K562 (cell line): ENCODE measurements around the gene URI1. TPM values are rescaled to one million over a fixed set of nuclear protein-coding genes. Genes with fewer than 3 reads are reported as not detected.

Source experiments
- BCOR ChIP-seq: fragments of 450-650 bp; IDR thresholded peaks from 2 replicates; pipeline ENCODE4 v1.6.1; 2016
- CBX1 ChIP-seq: sonication (generic); IDR thresholded peaks from 2 replicates; pipeline ENCODE4 v1.6.1; 2016; ENCODE audit warnings: antibody characterized with exemption, low read depth, mild to moderate bottlenecking
- CREM ChIP-seq: IDR thresholded peaks from 2 replicates; pipeline ENCODE4 v1.6.1; 2014; ENCODE audit warnings: antibody characterized with exemption, low read depth
- GTF2A2 ChIP-seq: IDR thresholded peaks from 2 replicates; pipeline ENCODE4 v1.6.1; 2016; ENCODE audit warnings: mild to moderate bottlenecking, missing genetic modification characterization, missing compliant biosample characterization
- HNRNPH1 ChIP-seq: fragments of 200-400 bp; formaldehyde crosslinking; optimal IDR thresholded peaks from 2 replicates; pipeline ENCODE3; 2017; ENCODE audit warnings: low read depth, mild to moderate bottlenecking, low read length, moderate library complexity
- NONO ChIP-seq, 2 experiments: fragments of 200-400 bp in 1 of 2; fragments of 450-650 bp in 1 of 2; formaldehyde crosslinking in 1 of 2; IDR thresholded peaks; 2 replicates each; pipeline ENCODE4 v1.6.1; 2017; ENCODE audit warnings: low read depth in 2 of 2, mild to moderate bottlenecking in 2 of 2, moderate library complexity in 2 of 2, low read length in 1 of 2
- PHF8 ChIP-seq: fragments of 200-600 bp; sonication (generic); IDR thresholded peaks from 2 replicates; pipeline ENCODE4 v1.6.1; 2012; ENCODE audit warnings: mixed run types, mild to moderate bottlenecking, inconsistent platforms, low read length, moderate library complexity, borderline replicate concordance
- POLR2A ChIP-seq: fragments of 450-650 bp; conservative IDR thresholded peaks from 2 replicates; pipeline ENCODE4 v1.6.1; 2016
- SAP30 ChIP-seq: fragments of 200-600 bp; sonication (generic); IDR thresholded peaks from 2 replicates; pipeline ENCODE4 v1.6.1; 2012; ENCODE audit warnings: borderline replicate concordance, low read depth, mild to moderate bottlenecking, moderate library complexity, low read length, control low read depth, inconsistent platforms; ENCODE audit not compliant: insufficient read depth, poor library complexity, severe bottlenecking
- SIN3B ChIP-seq: fragments of 450-650 bp; IDR thresholded peaks from 2 replicates; pipeline ENCODE4 v1.6.1; 2017; ENCODE audit warnings: low read depth, mild to moderate bottlenecking, moderate library complexity
- TOE1 ChIP-seq, 2 experiments: fragments of 450-650 bp in 1 of 2; sonication (generic) in 1 of 2; formaldehyde crosslinking in 1 of 2; IDR thresholded peaks; 2 replicates each; pipeline versions ENCODE4 v1.7.1 to v1.8.0; 2016 to 2022; ENCODE audit warnings: borderline replicate concordance in 2 of 2, mild to moderate bottlenecking in 2 of 2, antibody characterized with exemption in 1 of 2, inconsistent platforms in 1 of 2, low read depth in 1 of 2, missing genetic modification reagents in 1 of 2, moderate library complexity in 1 of 2
- ZBTB1 ChIP-seq: sonication (generic); formaldehyde crosslinking; IDR thresholded peaks from 2 replicates; pipeline ENCODE4 v1.8.1; 2023; ENCODE audit warnings: missing genetic modification reagents, low read depth, mild to moderate bottlenecking, borderline replicate concordance
- ZFP30 ChIP-seq: fragments of 250-450 bp; sonication (Bioruptor Pico); IDR thresholded peaks from 2 replicates; pipeline ENCODE4 v1.8.0; 2022; ENCODE audit warnings: moderate library complexity, mild to moderate bottlenecking, inconsistent platforms, borderline replicate concordance
- ZNF197 ChIP-seq: fragments of 200-800 bp; sonication (Bioruptor generic); IDR thresholded peaks from 2 replicates; pipeline ENCODE4 v1.6.1; 2016; ENCODE audit warnings: low read depth, missing genetic modification characterization, missing compliant biosample characterization
- ZNF395 ChIP-seq: fragments of 200-800 bp; sonication (Bioruptor generic); IDR thresholded peaks from 2 replicates; pipeline ENCODE4 v1.6.1; 2017; ENCODE audit warnings: missing genetic modification characterization, missing compliant biosample characterization
- polyA plus RNA-seq, 8 experiments: library from polyadenylated mRNA; depleted of rRNA in 4 of 8; stranded (reverse) in 5 of 8; unstranded in 3 of 8; fragments of >200 nt; fragmentation: Nextera tagmentation in 2 of 8; fragmentation: Illumina TruSeq in 1 of 8; extraction: Ambion mirVana in 2 of 8; extraction: Trizol in 1 of 8; gene quantifications; 2 replicates each; pipeline versions ENCODE4 v1.2.1 to v1.2.3, GENCODE V29; 2011 to 2014; ENCODE audit warnings: inconsistent platforms in 1 of 8, missing spikeins in 1 of 8
- total RNA-seq, 7 experiments: library from RNA; depleted of rRNA in 6 of 7; stranded (reverse); fragments of >200 nt in 6 of 7; fragmentation: Illumina TruSeq in 2 of 7; extraction: Trizol in 2 of 7; gene quantifications; 2 replicates each; pipeline versions ENCODE4 v1.2.1 to v1.2.3, GENCODE V29; 2011 to 2021; ENCODE audit warnings: low replicate concordance in 1 of 7
- TF ChIP-seq, protein P1 (sequence below): fragments of 250-450 bp; sonication (Bioruptor Pico); IDR thresholded peaks from 2 replicates; pipeline ENCODE4 v1.8.0; 2021; ENCODE audit warnings: moderate library complexity, mild to moderate bottlenecking, inconsistent platforms
- TF ChIP-seq, protein P2 (sequence below): sonication (generic); formaldehyde crosslinking; IDR thresholded peaks from 2 replicates; pipeline ENCODE4 v1.8.1; 2023; ENCODE audit warnings: mild to moderate bottlenecking, missing genetic modification reagents

Gene URI1
- total and polyA plus RNA-seq, 9 of the 15 experiments (the other 6 are each of a cell fraction or from before 2014, with no cell fraction given) = 16.9 to 87.4 (median 63.9) TPM

DNA sequence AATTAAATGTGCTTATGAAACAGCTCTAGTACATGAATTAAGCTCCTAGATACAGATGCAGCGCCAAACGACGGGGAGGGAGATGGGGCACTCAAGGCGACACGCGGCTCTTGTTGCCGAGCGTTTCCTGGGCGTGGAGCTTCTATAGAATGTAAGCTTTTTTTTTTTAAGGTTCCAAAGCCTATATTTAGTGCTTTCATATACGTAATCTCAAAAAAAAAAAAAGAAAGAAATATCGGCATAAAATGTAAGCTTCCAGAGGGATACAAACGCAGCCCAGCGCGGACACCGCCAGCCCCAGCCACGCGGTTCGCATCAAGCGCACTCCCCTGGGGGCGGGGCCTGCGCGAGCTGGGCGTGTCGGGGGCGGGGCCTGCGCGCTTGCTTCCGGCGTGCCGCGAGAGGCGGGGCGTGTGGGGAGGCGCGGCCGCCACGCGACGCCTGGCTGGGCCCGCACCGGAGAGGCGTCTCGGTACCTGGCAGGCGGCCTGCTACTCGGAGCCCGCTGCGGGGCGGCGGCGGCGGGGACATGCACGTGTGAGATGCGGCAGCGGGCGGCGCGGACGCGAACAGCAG lies at the start of gene URI1 (continued):
- TF ChIP-seq SIN3B (0 out of 2 replicates have a peak, but pooled peaks have one; percentile 45), ZBTB1 (CRISPR knock-in tag) (no peak), TOE1 (IDR thresholded peaks at IDR 0.05; ENCODE audit: borderline replicate concordance) (no peak), TOE1 (CRISPR knock-in tag; IDR thresholded peaks at IDR 0.05; ENCODE audit: borderline replicate concordance, low read depth) (no peak), POLR2A (peak; percentile 76), CREM (peak; percentile 70; the same call in 1 of the 2 replicates), HNRNPH1 (no peak), CBX1 (0 out of 2 replicates have a peak, but pooled peaks have one; percentile 32), ZFP30 (CRISPR knock-in tag) (no peak), NONO (IDR thresholded peaks at IDR 0.05; ENCODE audit: low read depth in 2 of 2, low read length in 1 of 2) (peak; percentile 30 to 76; a peak in 1 of 4 replicates), PHF8 (peak; percentile 84; the same call in 1 of the 2 replicates), ZNF395 (no peak), ZNF197 (CRISPR knock-in tag) (no peak; the same call in 1 of the 2 replicates), GTF2A2 (tag) (no peak), BCOR (no peak), SAP30 (peak; percentile 16)
- TF ChIP-seq, protein P1, sequence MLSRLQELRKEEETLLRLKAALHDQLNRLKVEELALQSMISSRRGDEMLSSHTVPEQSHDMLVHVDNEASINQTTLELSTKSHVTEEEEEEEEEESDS = no peak
- TF ChIP-seq, protein P2, sequence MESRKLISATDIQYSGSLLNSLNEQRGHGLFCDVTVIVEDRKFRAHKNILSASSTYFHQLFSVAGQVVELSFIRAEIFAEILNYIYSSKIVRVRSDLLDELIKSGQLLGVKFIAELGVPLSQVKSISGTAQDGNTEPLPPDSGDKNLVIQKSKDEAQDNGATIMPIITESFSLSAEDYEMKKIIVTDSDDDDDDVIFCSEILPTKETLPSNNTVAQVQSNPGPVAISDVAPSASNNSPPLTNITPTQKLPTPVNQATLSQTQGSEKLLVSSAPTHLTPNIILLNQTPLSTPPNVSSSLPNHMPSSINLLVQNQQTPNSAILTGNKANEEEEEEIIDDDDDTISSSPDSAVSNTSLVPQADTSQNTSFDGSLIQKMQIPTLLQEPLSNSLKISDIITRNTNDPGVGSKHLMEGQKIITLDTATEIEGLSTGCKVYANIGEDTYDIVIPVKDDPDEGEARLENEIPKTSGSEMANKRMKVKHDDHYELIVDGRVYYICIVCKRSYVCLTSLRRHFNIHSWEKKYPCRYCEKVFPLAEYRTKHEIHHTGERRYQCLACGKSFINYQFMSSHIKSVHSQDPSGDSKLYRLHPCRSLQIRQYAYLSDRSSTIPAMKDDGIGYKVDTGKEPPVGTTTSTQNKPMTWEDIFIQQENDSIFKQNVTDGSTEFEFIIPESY (CRISPR knock-in tag) = 0 out of 2 replicates have a peak, but pooled peaks have one; percentile 47
